Posterior vena cava (tissue), 2 donors: ENCODE results near the gene RNF169. TPM values are rescaled to one million over a fixed set of nuclear protein-coding genes. Genes with fewer than 3 reads are reported as not detected.
"Not testable (repeated sequence)": the region's sequence is repeated elsewhere in the genome, so short reads cannot be mapped to it uniquely, and the experiment has no call there.

Experiments
- DNase-seq: peaks from one replicate; pipeline ENCODE4 v3.0.0-alpha.2; 2020; ENCODE audit warnings: low spot score
- intact Hi-C, 2 donors: fragments of 100-400 bp; cut with DNase I; formaldehyde crosslinking; loops; one replicate each; pipeline versions ENCODE4 v1.14.1 to v1.14.2; 2022 to 2023
- total RNA-seq, 2 donors: library from RNA; stranded (reverse); fragmentation: NEBNext Ultra II Directional; extraction: Animal tissue kit (Norgen Biotek cat#: 25700); gene quantifications; one replicate each; pipeline ENCODE4 v1.2.1, GENCODE V29; 2021
- donor health status: DM: yes; HTN: yes; CAD: no.
- donor health status: DM: yes; HTN: yes; CAD: no.

RNF169 gene
- total RNA-seq, 2 donors from 2014 or later = 14.7 to 19.8 TPM

DNA sequence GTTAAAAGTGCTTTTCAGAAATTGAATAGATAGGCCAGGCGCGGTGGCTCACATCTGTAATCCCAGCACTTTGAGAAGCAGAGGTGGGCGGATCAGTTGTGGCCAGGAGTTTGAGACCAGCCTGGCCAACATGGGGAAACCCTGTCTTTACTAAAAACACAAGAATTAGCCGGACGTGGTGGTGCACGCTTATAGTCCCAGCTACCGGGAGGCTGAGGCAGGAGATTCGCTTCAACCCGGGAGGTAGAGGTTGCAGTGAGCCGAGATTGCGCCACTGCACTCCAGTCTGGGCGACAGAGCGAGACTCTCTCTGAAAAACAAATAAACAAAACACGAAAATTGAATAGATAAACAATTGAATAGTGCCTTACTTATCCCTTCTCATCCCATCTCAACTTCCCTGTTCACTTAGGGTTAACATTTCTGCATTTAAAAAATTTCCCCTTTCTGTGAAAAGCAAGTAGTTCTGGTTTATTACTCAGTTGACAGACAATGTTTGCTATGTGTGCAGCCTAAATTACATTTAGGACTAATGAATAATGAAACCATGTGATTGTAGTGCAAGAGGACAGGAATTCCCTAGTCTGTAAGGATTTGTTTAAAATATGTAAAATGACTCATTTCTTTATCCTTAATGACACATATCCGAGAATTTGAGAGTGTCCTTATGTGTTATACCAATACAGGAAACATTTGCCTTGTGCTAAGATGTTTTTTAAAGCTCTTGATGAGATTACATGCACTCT lies 6.0 kb downstream of the RNF169 start:
- intact Hi-C loops = no loop called here
- no peak for DNase-seq

DNA sequence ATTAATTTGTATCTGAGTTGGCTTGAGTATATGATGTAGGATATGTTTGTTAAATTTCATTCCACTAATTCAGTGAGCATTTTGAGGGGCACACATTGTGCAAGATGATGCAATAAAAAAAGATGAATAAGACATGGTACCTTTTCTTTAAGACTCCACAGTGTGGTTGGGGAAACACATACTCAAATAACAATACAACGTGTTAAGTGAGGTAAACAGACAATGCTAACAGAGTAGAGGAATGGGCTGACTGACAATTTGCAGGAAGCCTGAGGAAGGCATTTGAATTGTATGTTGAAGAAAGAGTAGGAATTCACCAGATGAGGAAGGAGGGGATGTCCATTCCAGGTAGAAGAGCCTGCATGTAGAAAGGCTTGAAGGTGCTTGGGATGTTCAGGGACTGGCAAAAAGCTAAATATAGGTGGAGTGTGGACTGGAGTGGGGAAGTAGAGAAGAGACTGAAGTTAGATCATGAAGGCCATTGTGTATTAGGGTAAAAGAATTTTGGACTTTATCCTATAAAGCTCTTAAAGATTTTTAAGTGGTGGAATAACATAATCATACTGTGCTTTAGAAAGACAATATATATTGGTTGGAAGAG lies 6.8 kb downstream of the RNF169 start:
- intact Hi-C loops = no loop called here
- DNase-seq = no peak

DNA sequence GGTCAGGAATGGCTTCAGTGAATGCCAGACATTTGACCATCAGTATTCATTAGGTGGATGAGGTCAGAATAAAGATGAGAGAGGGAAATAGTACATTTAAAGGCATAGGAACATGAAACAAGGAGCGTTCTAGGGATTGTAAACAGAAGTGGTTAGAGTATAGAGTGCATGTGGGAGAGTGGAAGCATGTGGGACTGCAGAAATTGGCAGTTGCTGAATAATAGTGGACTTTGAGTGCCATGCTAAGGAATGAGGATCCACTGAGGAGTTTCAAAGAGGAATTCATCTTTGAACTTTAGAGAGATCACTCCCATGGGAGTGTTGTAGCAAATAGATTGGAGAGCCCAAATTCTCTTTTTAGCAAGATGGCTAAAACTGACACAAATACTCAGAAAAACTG lies 7.9 kb downstream of the RNF169 start:
- no peak for DNase-seq
- intact Hi-C loops = no loop called here

DNA sequence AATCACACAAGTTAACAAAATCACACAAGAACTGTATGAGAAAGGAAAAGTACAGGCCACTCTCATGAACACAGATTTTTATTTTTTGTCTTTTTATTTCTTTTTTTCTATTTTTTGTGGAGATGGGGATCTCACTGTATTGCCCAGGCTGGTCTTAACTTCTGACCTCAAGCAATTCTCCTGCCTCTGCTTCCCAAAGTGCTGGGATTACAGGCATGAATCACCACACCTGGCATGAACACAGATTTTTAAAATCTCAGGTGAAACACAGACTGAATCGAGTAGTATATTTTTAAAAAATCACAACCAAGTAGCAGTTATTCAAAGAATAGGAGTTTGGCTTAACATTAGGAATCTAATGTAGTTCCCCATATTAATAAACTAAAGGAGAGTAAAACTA lies 18.3 kb downstream of the RNF169 start:
- intact Hi-C loops = no loop called here
- DNase-seq = no peak

DNA sequence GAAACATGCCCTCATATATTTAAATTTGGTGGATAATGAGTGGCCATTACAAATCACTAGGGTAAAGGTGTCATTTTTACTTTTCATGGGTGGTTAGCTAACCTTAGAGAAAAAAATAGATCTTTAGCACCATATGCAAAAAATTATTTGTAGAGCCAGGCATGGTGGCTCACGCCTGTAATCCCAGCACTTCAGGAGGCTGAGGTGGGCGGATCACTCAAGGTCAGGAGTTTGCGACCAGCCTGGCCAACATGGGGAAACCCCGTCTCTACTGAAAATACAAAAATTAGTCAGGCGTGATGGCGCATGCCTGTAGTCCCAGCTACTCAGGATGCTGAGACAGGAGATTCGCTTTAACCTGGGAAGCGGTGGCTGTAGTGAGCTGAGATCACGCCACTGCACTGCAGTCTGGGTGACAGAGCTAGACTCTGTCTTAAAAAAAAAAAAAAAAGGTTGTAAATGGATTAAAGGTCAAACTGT lies 19.6 kb downstream of the RNF169 start:
- intact Hi-C loops, DNase-seq: not testable (repeated sequence)

DNA sequence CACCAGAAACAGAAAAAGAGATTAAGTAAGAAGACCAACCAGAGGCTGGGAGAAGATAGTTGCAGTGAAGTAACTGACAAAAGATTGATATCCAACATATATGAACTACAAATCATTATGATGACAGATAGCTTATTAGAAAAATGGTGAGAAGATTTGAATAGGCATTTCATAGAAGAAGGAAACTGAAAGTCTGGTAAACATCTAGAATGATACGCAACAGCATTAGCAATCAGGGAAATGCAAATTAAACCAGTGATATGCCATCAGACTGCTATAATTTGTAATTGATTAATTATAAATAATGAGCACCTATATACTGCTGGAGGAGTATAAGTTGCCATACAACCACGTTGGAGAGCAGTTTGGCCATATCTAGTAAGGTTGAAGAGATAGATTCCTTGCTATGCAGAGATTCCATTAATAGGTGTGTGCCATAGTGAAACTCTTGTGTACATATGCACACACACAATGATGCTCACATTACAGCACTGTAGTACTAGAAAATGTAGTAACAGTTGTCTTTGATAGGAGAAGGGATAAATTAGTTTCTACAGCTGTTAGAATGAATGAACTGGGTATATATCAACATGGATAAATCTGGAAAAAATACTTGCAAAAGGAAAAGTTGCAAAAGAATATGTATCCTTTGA lies 20.5 kb downstream of the RNF169 start:
- intact Hi-C loops = no loop called here
- DNase-seq = no peak

DNA sequence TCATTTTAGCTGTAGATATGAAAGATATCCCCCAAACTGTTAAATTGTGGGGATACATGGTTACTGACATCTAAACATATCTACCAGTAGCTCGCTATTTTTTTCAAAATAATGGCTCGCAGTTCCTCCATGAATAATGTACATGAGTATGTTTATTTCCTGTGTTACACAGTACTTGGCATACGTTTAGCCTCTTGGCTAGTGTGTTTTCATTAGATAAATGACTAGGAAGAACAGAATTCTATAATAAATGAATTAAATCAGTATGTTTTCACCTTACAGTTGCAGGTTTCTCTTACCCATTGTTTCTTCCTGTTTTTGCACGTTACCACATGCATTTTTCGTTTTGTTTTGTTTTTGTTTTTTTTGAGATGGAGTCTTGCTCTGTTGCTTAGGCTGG lies 21.8 kb downstream of the RNF169 start:
- DNase-seq = no peak
- intact Hi-C loops = no loop called here

DNA sequence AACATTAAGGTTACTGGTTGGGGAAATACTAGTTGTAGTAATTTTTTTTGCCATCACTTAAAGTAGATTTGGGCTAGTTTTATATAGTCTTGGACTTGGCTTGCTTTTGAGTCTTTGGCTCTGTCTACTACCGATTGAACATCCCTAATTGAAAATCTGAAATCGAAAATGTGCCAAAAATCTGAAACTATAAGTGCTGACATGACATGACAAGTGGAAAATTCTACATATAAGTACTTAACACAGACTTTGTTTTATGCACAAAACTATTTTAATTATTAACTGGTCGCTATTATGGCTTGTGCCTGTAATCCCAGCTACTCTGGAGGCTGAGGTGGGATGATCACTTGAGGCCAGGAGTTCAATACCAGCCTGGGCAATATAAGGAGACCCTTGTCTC lies 22.5 kb downstream of the RNF169 start:
- DNase-seq = no peak
- intact Hi-C loops = no loop called here

DNA sequence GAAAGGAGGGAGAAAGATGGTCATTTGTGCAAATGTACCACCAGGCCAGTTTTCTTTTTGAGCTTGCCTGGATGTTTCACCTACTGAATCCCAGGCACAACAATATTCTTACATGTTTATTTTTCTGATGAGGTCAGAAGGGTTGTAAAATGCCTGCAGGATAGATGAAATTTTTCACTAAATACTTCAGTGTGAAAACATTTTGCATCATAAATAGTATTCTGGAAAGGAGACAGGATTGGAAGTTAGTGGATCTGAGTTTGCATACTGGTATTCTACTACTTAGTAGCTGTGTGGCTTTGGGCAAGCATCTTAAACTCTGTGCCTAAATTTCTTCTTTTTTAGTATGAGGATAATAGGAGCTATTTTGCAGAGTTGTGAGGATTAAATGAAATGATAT lies 24.8 kb downstream of the RNF169 start:
- DNase-seq = no peak
- intact Hi-C loops = no loop called here

DNA sequence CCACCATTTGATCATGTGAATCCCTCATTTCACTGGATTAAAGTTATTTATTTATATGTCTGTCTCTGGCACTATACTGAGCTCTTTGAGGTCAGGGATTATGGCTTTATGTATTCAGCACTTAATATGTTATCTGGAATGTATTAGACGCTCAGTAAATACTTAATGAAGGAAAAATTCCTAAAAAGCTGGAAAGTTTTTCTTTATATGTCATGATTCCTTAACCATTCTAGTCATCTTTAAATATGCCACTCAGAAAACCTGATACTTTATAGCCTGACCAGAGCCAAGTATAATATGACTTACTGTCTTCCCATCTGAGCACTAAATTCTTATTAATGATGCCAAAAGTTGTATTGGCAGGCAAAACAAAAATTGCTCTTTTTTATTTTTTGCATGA lies 27.1 kb downstream of the RNF169 start:
- DNase-seq = no peak
- intact Hi-C loops = no loop called here

DNA sequence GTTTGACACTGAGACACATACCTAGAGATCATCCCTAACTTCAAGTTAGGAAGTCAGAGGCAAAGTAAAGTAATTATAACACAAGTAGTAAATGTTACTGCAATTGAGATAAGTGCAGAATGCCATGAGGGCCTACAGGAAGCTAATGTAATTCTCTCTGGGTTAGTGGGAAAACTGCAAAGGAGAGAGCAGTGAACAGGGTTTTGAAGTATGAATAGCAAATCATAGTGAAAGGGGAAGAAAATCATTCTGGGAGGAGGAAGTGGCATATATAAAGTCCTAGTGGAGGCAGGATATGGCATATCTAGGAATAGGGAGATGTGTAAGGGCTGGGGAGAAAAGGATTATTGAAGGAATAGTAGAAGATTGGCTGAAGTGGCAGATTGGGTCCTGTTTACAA lies 27.9 kb downstream of the RNF169 start:
- intact Hi-C loops = no loop called here
- DNase-seq = no peak

DNA sequence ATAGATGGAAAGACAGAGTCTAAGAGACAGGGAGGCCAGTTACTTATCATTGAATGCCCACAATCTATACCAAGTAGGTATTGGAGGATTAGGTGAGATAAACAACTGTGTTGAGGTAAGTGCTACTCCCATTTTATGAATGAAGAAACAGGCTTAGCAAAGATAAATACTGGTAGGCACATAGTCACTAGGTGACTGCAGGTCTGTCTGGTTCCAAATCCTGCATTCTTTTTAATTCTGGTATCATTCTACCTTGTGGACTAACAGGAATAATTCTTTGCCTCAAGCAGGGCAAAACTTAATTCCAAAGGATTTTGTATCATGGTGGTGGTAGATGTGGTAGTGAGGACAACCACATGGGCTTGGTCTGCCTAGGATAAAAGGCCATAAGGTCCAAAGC lies 28.4 kb downstream of the RNF169 start:
- DNase-seq = no peak
- intact Hi-C loops = no loop called here

DNA sequence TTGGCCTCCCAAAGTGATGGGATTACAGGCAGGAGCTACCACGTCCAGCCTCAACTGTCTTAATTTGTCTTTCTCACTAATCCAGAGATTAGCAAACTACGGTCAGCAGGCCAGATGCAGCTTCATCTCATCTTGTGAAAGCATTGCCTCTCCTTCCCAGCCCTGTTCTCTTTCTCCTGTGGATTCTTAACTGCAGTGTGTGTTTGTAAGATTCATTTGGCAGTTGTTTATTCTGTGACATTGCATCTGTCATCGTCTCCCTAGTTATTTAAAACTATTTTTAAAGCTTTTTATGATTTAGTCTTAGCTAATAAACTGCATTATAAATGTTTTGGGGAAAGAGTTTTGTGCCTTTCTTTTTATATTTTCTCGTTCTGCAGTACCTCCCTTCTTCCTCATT lies 29.2 kb downstream of the RNF169 start:
- no peak for DNase-seq
- intact Hi-C loops = no loop called here

DNA sequence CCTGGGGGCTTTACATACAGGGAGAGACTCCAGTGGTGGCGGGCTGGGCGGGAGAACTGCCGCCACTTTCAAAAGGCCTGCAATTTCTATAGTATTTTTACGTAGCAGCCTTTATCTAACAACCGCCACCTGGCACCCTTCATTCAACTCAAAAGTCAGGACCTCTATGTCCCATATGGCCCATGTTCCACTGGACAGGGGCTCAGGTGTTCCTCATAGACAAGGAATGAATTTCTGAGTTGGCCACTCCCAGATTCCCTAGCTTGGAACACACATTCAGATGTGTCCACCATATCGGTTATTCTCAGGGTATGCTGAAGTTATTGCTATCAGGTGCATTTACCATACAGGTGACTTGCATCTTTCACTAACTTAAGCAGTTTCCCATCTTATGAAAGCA lies 29.9 kb downstream of the RNF169 start:
- DNase-seq = no peak
- intact Hi-C loops = no loop called here

DNA sequence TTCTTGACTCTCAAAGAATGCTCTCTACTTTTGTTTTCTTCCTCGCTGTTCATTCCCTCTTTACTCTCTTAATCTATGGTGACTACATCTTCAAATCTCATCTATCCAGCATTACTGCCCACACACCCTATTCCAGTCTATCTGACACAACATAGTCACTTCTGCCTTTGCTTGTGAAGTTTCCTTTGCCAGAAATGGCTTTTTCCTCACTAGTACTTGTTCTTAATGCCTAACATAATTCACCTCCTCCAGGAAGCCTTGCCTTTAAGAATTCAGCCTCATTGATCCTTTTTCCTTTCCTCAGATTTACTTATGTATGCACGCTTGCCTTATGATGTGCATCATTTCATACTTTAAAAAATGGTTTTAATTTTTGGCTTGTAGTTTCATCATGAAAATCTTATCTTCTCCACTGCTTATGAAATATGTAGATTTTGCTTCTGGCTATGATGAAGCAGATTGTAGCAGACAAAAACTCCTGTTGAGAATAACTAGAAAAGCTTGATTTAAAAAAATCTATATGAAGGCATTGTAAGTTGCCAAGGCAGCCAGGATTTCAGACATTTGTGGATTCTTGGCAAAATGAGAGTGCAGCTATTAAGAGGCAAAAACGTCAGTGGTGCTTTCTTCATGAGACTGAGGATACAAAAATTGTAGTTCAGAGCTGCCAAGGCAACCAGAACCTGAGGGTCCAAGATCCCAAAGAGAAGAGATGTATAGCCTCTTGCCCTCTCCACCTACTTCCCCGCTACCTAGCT lies 31.8 kb downstream of the RNF169 start:
- DNase-seq = no peak
- intact Hi-C loops = no loop called here

DNA sequence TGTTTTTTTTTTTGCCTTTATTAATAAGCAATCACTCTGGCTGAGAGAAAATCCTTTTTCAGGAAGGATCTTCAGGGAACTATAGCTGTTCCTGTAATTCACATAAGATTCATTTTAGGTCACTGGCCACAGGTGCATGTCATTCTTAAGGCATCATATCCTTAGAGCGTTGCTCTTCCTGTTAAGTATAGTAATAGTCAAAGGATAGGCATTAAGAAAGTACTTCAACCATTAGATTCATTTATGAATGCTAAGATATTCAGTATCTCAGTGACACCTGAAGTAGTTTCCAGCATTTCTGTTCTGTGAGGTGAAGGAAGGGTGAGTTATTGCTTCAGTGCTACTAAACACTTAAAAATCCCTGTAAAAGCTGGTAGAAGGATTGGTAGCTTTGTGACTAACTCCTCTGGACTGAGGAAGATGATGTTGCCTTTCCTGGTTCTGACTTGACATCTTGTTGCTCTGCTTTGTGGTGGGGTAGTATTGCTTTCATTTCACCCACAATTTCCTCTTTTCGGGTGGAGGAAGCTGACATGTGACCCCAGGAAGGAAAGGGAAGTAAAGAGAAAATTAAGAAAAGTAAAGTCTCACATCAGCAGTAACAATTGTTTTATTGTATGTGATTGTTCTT lies 34.7 kb downstream of the RNF169 start:
- intact Hi-C loops = no loop called here

DNA sequence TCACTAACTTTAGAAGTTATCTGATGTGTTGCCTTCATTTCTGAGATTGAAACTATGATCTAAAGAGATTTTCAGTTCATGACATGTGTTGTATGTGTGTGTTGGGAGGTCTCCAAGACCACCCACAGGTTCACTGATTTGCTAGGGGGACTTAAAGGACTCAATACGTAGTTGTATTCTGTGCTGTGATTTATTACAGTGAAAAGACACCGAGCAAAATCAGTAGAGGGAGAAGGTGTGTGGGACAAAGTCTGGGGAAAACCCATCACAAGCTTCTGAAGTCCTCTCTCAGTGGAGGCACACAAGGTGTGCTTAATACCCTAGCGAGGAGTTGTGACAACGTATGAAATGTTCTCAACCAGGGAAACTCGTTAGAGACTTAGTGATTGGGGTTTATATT lies 35.6 kb downstream of the RNF169 start:
- intact Hi-C loops = no loop called here
- DNase-seq = no peak

More for the DNA sequence above, 34.7 kb downstream of the RNF169 start:
- no peak for DNase-seq

DNA sequence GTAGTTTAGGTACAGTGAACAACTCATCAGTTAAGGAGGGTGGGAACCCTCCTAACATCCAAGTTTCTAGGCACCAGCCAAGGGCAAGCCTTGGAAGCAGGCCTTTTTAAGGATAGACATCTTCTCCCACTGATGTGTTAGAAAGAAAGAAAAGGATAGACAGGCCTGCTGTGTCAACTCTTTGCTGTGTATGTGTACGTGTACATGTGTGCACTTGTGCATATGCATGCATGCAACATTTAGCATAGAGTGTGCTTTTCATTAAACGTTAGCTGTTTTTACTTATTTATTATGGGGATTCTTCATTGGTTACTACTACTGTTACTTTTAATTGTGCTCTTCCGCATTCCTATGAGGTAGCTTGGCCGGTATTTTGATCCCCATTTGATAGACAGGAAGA lies 36.1 kb downstream of the RNF169 start:
- intact Hi-C loops = no loop called here
- DNase-seq = no peak

DNA sequence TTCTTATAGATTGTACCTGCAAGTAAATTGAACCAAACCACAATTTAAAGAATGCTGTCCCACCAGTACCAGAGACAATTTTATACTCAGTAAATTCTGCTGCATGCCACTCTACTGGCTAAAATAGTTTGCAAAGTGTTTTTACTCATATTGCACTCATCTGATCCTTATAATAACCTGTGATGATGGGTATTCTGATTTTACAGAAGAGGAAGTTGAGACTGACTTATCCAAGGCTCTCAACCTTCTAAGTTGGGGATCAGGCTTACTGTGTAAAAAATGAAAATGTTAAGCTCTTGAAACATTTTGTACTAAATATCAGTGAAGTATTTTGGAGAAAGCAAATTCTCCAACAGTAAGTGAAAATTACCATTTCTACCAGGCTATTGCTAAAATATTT lies 37.9 kb downstream of the RNF169 start:
- intact Hi-C loops = no loop called here

More for the DNA sequence above, 37.9 kb downstream of the RNF169 start:
- DNase-seq = no peak
